Heart right ventricle (tissue), 16 donors: Measurements from ENCODE around the gene FANCI. TPM values are rescaled to one million over a fixed set of nuclear protein-coding genes. Genes with fewer than 3 reads are reported as not detected.
A peak's percentile ranks its signal among the peaks of the same experiment; 100 is the strongest.

Source experiments
- ATAC-seq, 8 donors: fragments of 200-7000 bp; cut with Tn5 transposase; one replicate each; pipeline ENCODE4 v1.9.1; 2020; ENCODE audit warnings: mild to moderate bottlenecking in 8 of 8, moderate library complexity in 8 of 8, moderate number of reproducible peaks in 1 of 8
- DNase-seq, 2 donors: peaks; one replicate each; pipeline ENCODE4 v3.0.0-alpha.2; 2020
- H3K27ac ChIP-seq, 10 donors: fragments of 200-600 bp; sonication (generic) in 2 of 10; one replicate each; pipeline versions ENCODE4 v1.5.0 to v1.8.0; 2020 to 2022; ENCODE audit warnings: mild to moderate bottlenecking in 3 of 10
- H3K27me3 ChIP-seq, 7 donors: fragments of 200-600 bp; one replicate each; pipeline ENCODE4 v1.8.0; 2021 to 2022; ENCODE audit warnings: mild to moderate bottlenecking in 2 of 7
- H3K36me3 ChIP-seq, 9 donors: fragments of 200-600 bp; sonication (generic) in 1 of 9; one replicate each; pipeline versions ENCODE4 v1.5.0 to v1.8.0; 2020 to 2022; ENCODE audit warnings: mild to moderate bottlenecking in 2 of 9
- H3K4me1 ChIP-seq, 9 donors: fragments of 200-600 bp; sonication (generic) in 1 of 9; one replicate each; pipeline versions ENCODE4 v1.5.0 to v1.8.0; 2020 to 2022; ENCODE audit warnings: mild to moderate bottlenecking in 4 of 9
- H3K4me3 ChIP-seq, 10 donors: fragments of 200-600 bp; sonication (generic) in 2 of 10; one replicate each; pipeline versions ENCODE4 v1.5.0 to v1.8.0; 2020 to 2022; ENCODE audit warnings: mild to moderate bottlenecking in 7 of 10, moderate library complexity in 2 of 10
- H3K9me3 ChIP-seq, 11 donors: fragments of 200-600 bp in 10 of 11; sonication (generic) in 2 of 11; one replicate each; pipeline versions ENCODE4 v1.5.0 to v1.8.0; 2013 to 2022; ENCODE audit warnings: mild to moderate bottlenecking in 2 of 11, control low read depth in 1 of 11, moderate library complexity in 1 of 11
- CTCF ChIP-seq, 9 donors: fragments of 200-600 bp; sonication (generic) in 2 of 9; IDR thresholded peaks; one replicate each; pipeline versions ENCODE4 v1.5.0 to v1.8.0; 2021 to 2022; ENCODE audit warnings: antibody characterized with exemption in 9 of 9, mild to moderate bottlenecking in 5 of 9, moderate library complexity in 1 of 9
- WGBS, 2 donors: extraction: QIAGEN DNeasy Blood & Tissue Kit; methylation state at CpG; one replicate each; pipeline ENCODE4 v1.1.7; 2013; ENCODE audit warnings: inconsistent platforms in 1 of 2; 5-methylcytosine and 5-hydroxymethylcytosine counted together
- intact Hi-C, 10 donors: fragments of 100-400 bp; cut with DNase I; formaldehyde crosslinking; loops; one replicate each; pipeline versions ENCODE4 v1.11.1 to v1.14.2; 2022
- polyA plus RNA-seq, 2 donors: library from polyadenylated mRNA; stranded (reverse); fragments of 200-250 nt; gene quantifications; one replicate each; pipeline ENCODE4 v1.2.3, GENCODE V29; 2013
- total RNA-seq, 10 donors: library from RNA; stranded (reverse); fragmentation: NEBNext Ultra II Directional in 3 of 10; extraction: Animal tissue kit (Norgen Biotek cat#: 25700) in 3 of 10; gene quantifications; one replicate each; pipeline versions ENCODE4 v1.2.1 to v1.2.4, GENCODE V29; 2021 to 2023
- donor health status: Arrhythmogenic right ventricular cardiomyopathy.
- donor health status: ischemic (EF 13 %, LVEDD 7.1; RV severe dilation, severe dysfunction).
- donor health status: healthy with polysubstance abuse.
- donor health status: DM: no; HTN: yes; CAD: no.
- donor health status: DM: no; HTN: no; CAD: no.
- donor health status: ischemic (EF 25% LVEDD 6.9; RV normal size, moderate dysfunction).
- donor health status: ischemic (EF 25% LVEDD 5.7; RV mildly dilated, moderate dysfunction).
- donor health status: healthy.
- donor health status: DM: yes; HTN: yes; CAD: no.
- donor health status: Ischemic cardiomyopathy.
- donor health status: ischemic (EF 35%, LVEDD 5.7; RV mildly dilated, moderate dysfunction).
- donor health status: nonischemic (EF 11% LVEDD 7.7; RV severe dilation, severe dysfunction).
- donor health status: DM: yes; HTN: yes; CAD: no.
- donor health status: PGD.
- donor health status: ischemic (EF 29% LVEDD 5.4; RV normal size, mild dysfunction).
- donor health status: nonischemic (EF 23%, LVEDD 6.1; RV moderate dilation, normal function).

The FANCI gene
- total and polyA plus RNA-seq, 12 donors, result 1.3 to 9.9 (median 2.5) TPM

- no peak overlapping the region for H3K27ac ChIP-seq
- DNase-seq (no peak), ATAC-seq (no peak)
- no peaks in the 10 kb centered on the region for H3K9me3 ChIP-seq
- intact Hi-C loops, result loop anchor here in 8 of 10 donors (2.0 to 10.0 kb wide), 4 partner anchors 74 to 198 kb away; no protein-coding TSS in a partner anchor
- TF ChIP-seq CTCF (IDR thresholded peaks at IDR 0.05), result peak in 7 of 9 donors; percentile 13 to 44 (median 35)
- 33 to 38% methylated on average over 13 of the region's 13 CpGs for WGBS, 2 donors
- peaks cover 3 to 16% (median 8%) of the 10 kb centered on the region in 9 donors for H3K4me1 ChIP-seq
- no peaks in the 10 kb centered on the region for H3K36me3 ChIP-seq
- H3K4me3 ChIP-seq, result no peak overlapping the region
- peaks cover 35 to 100% (median 96%) of the 10 kb centered on the region in 7 donors for H3K27me3 ChIP-seq
Observed at GRCh38 chr15:89356634-89357298, 113.0 kb downstream of the FANCI start.

- H3K27me3 ChIP-seq, result peaks cover 49 to 100% (median 96%) of the 10 kb centered on the region in 7 donors
- no peak for TF ChIP-seq CTCF (IDR thresholded peaks at IDR 0.05)
- no peak for DNase-seq
Observed at GRCh38 chr15:89358435-89358754, 114.6 kb downstream of the FANCI start.

GRCh38 chr15:89358755-89359439 is 115.1 kb downstream of the FANCI start:
- no peak overlapping the region for H3K27ac ChIP-seq
- ATAC-seq (peak; percentile 83 to 95 (median 89)), DNase-seq (peak; percentile 58 to 77)
- peak; percentile 96 to 100 (median 98) for TF ChIP-seq CTCF (IDR thresholded peaks at IDR 0.05)
- intact Hi-C loops, result loop anchor here in 9 of 10 donors (1.0 to 10.0 kb wide), 8 partner anchors 70 to 196 kb away; no protein-coding TSS in a partner anchor
- peak overlapping the region in 9 of 10 donors; percentile 28 to 57 (median 52) for H3K4me3 ChIP-seq
- H3K4me1 ChIP-seq, result peaks cover 3 to 33% (median 14%) of the 10 kb centered on the region in 9 donors
- WGBS, 2 donors, result 2% methylated on average over 62 to 68 of the region's 68 CpGs
- H3K27me3 ChIP-seq, result peaks cover 54 to 100% (median 96%) of the 10 kb centered on the region in 7 donors
- no peaks in the 10 kb centered on the region for H3K9me3 ChIP-seq
- H3K36me3 ChIP-seq, result no peaks in the 10 kb centered on the region

More at GRCh38 chr15:89358435-89358754, 114.6 kb downstream of the FANCI start:
- H3K27ac ChIP-seq, result no peak overlapping the region
- H3K9me3 ChIP-seq, result no peaks in the 10 kb centered on the region
- intact Hi-C loops, result loop anchor here in 9 of 10 donors (1.0 to 10.0 kb wide), 8 partner anchors 71 to 196 kb away; no protein-coding TSS in a partner anchor
- H3K4me3 ChIP-seq, result peak overlapping the region in 8 of 10 donors; percentile 28 to 57 (median 52)
- no peaks in the 10 kb centered on the region for H3K36me3 ChIP-seq
- peaks cover 3 to 27% (median 14%) of the 10 kb centered on the region in 9 donors for H3K4me1 ChIP-seq
- 6 to 8% methylated on average over 16 of the region's 16 CpGs for WGBS, 2 donors
- no peak for ATAC-seq

- TF ChIP-seq CTCF (IDR thresholded peaks at IDR 0.05), result no peak
- H3K36me3 ChIP-seq, result no peaks in the 10 kb centered on the region
- intact Hi-C loops, result loop anchor here in 8 of 10 donors (1.0 to 10.0 kb wide), 7 partner anchors 63 to 195 kb away; no protein-coding TSS in a partner anchor
- H3K9me3 ChIP-seq, result no peaks in the 10 kb centered on the region
- H3K4me1 ChIP-seq, result peaks cover 3 to 40% (median 14%) of the 10 kb centered on the region in 9 donors
- 8 to 9% methylated on average over 32 of the region's 32 CpGs for WGBS, 2 donors
- H3K27me3 ChIP-seq, result peaks cover 58 to 100% (median 96%) of the 10 kb centered on the region in 7 donors
- H3K4me3 ChIP-seq, result peak overlapping the region in 2 of 10 donors; percentile 47 to 52
- H3K27ac ChIP-seq, result no peak overlapping the region
- no peak for DNase-seq
- ATAC-seq, result no peak
Observed at GRCh38 chr15:89359471-89360293, 115.9 kb downstream of the FANCI start.
